Kidney glomerular epithelial cell (primary cell): ENCODE data around the gene SIN3B.

Source experiments
- DNase-seq: peaks from one replicate; lab custom pipeline; 2025; lab: John Stamatoyannopoulos, UW

Gene SIN3B

GRCh38 chr19:16904599-16904998 lies 75.4 kb downstream of the SIN3B start:
- DNase-seq, result no peak

- no peak for DNase-seq
Measured at GRCh38 chr19:16908759-16909158, 79.6 kb downstream of the SIN3B start.

GRCh38 chr19:16911046-16911445 lies 81.8 kb downstream of the SIN3B start:
- DNase-seq, result no peak

GRCh38 chr19:16912780-16913179 lies 83.6 kb downstream of the SIN3B start:
- DNase-seq, result no peak

GRCh38 chr19:16914421-16914820 lies 85.2 kb downstream of the SIN3B start:
- DNase-seq, result no peak

- no peak for DNase-seq
Measured at GRCh38 chr19:16915135-16915534, 85.9 kb downstream of the SIN3B start.

GRCh38 chr19:16915734-16916133 lies 86.5 kb downstream of the SIN3B start:
- DNase-seq, result no peak

GRCh38 chr19:16917401-16917800 lies 88.2 kb downstream of the SIN3B start:
- DNase-seq, result no peak

GRCh38 chr19:16919496-16919895 lies 90.3 kb downstream of the SIN3B start:
- DNase-seq, result no peak

- DNase-seq, result no peak
Measured at GRCh38 chr19:16920816-16921529, 91.8 kb downstream of the SIN3B start.

- no peak for DNase-seq
Measured at GRCh38 chr19:16921766-16922591, 92.8 kb downstream of the SIN3B start.

GRCh38 chr19:16922592-16922934 lies 93.4 kb downstream of the SIN3B start:
- DNase-seq, result no peak

GRCh38 chr19:16922949-16923348 lies 93.8 kb downstream of the SIN3B start:
- DNase-seq, result no peak

- no peak for DNase-seq
Measured at GRCh38 chr19:16927883-16928282, 98.7 kb downstream of the SIN3B start.

GRCh38 chr19:16928351-16928750 lies 99.2 kb downstream of the SIN3B start:
- no peak for DNase-seq

- no peak for DNase-seq
Measured at GRCh38 chr19:16928916-16929315, 99.7 kb downstream of the SIN3B start.
